Fibroblast of lung (primary cell): ENCODE results near the gene TTK.

Experiments
- EZH2 ChIP-seq: IDR thresholded peaks from 2 replicates; pipeline ENCODE4 v1.5.1; 2012; ENCODE audit warnings: low read length, control low read depth, mild to moderate bottlenecking; ENCODE audit errors: missing control alignments
- TF ChIP-seq, protein P1 (sequence below), 2 donors: IDR thresholded peaks in 1 of 2; conservative IDR thresholded peaks in 1 of 2; 1 replicate in 1 of 2; 2 replicates in 1 of 2; pipeline ENCODE4 v1.5.1; 2011 to 2012; ENCODE audit warnings: low read length in 2 of 2, control low read depth in 1 of 2, inconsistent platforms in 1 of 2, low read depth in 1 of 2, mild to moderate bottlenecking in 1 of 2

GRCh38 chr6:79954849-79955248 lies 49.6 kb upstream of the TTK start:
- TF ChIP-seq, protein P1, sequence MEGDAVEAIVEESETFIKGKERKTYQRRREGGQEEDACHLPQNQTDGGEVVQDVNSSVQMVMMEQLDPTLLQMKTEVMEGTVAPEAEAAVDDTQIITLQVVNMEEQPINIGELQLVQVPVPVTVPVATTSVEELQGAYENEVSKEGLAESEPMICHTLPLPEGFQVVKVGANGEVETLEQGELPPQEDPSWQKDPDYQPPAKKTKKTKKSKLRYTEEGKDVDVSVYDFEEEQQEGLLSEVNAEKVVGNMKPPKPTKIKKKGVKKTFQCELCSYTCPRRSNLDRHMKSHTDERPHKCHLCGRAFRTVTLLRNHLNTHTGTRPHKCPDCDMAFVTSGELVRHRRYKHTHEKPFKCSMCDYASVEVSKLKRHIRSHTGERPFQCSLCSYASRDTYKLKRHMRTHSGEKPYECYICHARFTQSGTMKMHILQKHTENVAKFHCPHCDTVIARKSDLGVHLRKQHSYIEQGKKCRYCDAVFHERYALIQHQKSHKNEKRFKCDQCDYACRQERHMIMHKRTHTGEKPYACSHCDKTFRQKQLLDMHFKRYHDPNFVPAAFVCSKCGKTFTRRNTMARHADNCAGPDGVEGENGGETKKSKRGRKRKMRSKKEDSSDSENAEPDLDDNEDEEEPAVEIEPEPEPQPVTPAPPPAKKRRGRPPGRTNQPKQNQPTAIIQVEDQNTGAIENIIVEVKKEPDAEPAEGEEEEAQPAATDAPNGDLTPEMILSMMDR (conservative IDR thresholded peaks at IDR 0.05 in 1 of 2, IDR thresholded peaks at IDR 0.05 in 1 of 2; ENCODE audit: low read depth in 1 of 2, low read length in 2 of 2), result no peak
- no peak for TF ChIP-seq EZH2
